ENCODE results near the gene GRID2IP.

GRID2IP gene

GRCh38 chr7:6563936-6564770 lies 12.9 kb upstream of the GRID2IP start:
- no peak for DNase-seq
- in situ Hi-C loops (cut with MboI; ENCODE audit: low pct_unique_long_range_greater_than_20kb, low sequenced_read_pairs) = no loop called here

GRCh38 chr7:6562106-6562505 lies 10.8 kb upstream of the GRID2IP start:
- in situ Hi-C loops (cut with MboI; ENCODE audit: low pct_unique_long_range_greater_than_20kb, low sequenced_read_pairs) = no loop called here
- no peak for DNase-seq

GRCh38 chr7:6559896-6560295 lies 8.6 kb upstream of the GRID2IP start:
- no peak for DNase-seq
- in situ Hi-C loops (cut with MboI; ENCODE audit: low pct_unique_long_range_greater_than_20kb, low sequenced_read_pairs) = no loop called here

GRCh38 chr7:6558837-6559236 lies 7.6 kb upstream of the GRID2IP start:
- peak; percentile 71 for DNase-seq
- in situ Hi-C loops (cut with MboI; ENCODE audit: low pct_unique_long_range_greater_than_20kb, low sequenced_read_pairs) = no loop called here

GRCh38 chr7:6556196-6556595 lies 4.9 kb upstream of the GRID2IP start:
- no peak for DNase-seq

GRCh38 chr7:6554848-6555247 lies 3.6 kb upstream of the GRID2IP start:
- in situ Hi-C loops (cut with MboI; ENCODE audit: low pct_unique_long_range_greater_than_20kb, low sequenced_read_pairs) = no loop called here

More at GRCh38 chr7:6556196-6556595, 4.9 kb upstream of the GRID2IP start:
- in situ Hi-C loops (cut with MboI; ENCODE audit: low pct_unique_long_range_greater_than_20kb, low sequenced_read_pairs) = no loop called here

GRCh38 chr7:6553448-6554044 lies 2.3 kb upstream of the GRID2IP start:
- in situ Hi-C loops (cut with MboI; ENCODE audit: low pct_unique_long_range_greater_than_20kb, low sequenced_read_pairs) = no loop called here
- DNase-seq = no peak

More at GRCh38 chr7:6554848-6555247, 3.6 kb upstream of the GRID2IP start:
- no peak for DNase-seq

GRCh38 chr7:6547400-6547799 lies 3.9 kb downstream of the GRID2IP start:
- in situ Hi-C loops (cut with MboI; ENCODE audit: low pct_unique_long_range_greater_than_20kb, low sequenced_read_pairs) = no loop called here
- DNase-seq = no peak

- in situ Hi-C loops (cut with MboI; ENCODE audit: low pct_unique_long_range_greater_than_20kb, low sequenced_read_pairs) = no loop called here
- no peak for DNase-seq
These were observed 4.6 kb downstream of the GRID2IP start for GRCh38 chr7:6546498-6547251.

- no peak for DNase-seq
- in situ Hi-C loops (cut with MboI; ENCODE audit: low pct_unique_long_range_greater_than_20kb, low sequenced_read_pairs) = no loop called here
These were observed 5.7 kb downstream of the GRID2IP start for GRCh38 chr7:6545398-6546126.

GRCh38 chr7:6542368-6542767 lies 8.9 kb downstream of the GRID2IP start:
- in situ Hi-C loops (cut with MboI; ENCODE audit: low pct_unique_long_range_greater_than_20kb, low sequenced_read_pairs) = no loop called here
- no peak for DNase-seq

GRCh38 chr7:6536262-6537260 lies 14.7 kb downstream of the GRID2IP start:
- DNase-seq = no peak

GRCh38 chr7:6533893-6534495 lies 17.3 kb downstream of the GRID2IP start:
- peak; percentile 45 for DNase-seq
- in situ Hi-C loops (cut with MboI; ENCODE audit: low pct_unique_long_range_greater_than_20kb, low sequenced_read_pairs) = no loop called here

More at GRCh38 chr7:6536262-6537260, 14.7 kb downstream of the GRID2IP start:
- in situ Hi-C loops (cut with MboI; ENCODE audit: low pct_unique_long_range_greater_than_20kb, low sequenced_read_pairs) = no loop called here

GRCh38 chr7:6532516-6532915 lies 18.7 kb downstream of the GRID2IP start:
- no peak for DNase-seq
- in situ Hi-C loops (cut with MboI; ENCODE audit: low pct_unique_long_range_greater_than_20kb, low sequenced_read_pairs) = no loop called here

GRCh38 chr7:6531492-6532279 lies 19.6 kb downstream of the GRID2IP start:
- no peak for DNase-seq
- in situ Hi-C loops (cut with MboI; ENCODE audit: low pct_unique_long_range_greater_than_20kb, low sequenced_read_pairs) = no loop called here

- peak; percentile 49 for DNase-seq
- in situ Hi-C loops (cut with MboI; ENCODE audit: low pct_unique_long_range_greater_than_20kb, low sequenced_read_pairs) = no loop called here
These were observed 20.4 kb downstream of the GRID2IP start for GRCh38 chr7:6530626-6531491.
